GM19397 (cell line): ENCODE results near the gene TCTA.

Experiments
- ATAC-seq: cut with Tn5 transposase; IDR thresholded peaks from one replicate; pipeline ENCODE4 v1.9.1; 2021; ENCODE audit warnings: mild to moderate bottlenecking, moderate library complexity; ENCODE audit not compliant: unreplicated experiment

TCTA gene

GRCh38 chr3:49456466-49456865 is 44.2 kb downstream of the TCTA start:
- no peak for ATAC-seq

- ATAC-seq = no peak
Observed at GRCh38 chr3:49460188-49460890, 48.1 kb downstream of the TCTA start.

- ATAC-seq = no peak
Observed at GRCh38 chr3:49460956-49461355, 48.7 kb downstream of the TCTA start.

- ATAC-seq = no peak
Observed at GRCh38 chr3:49461443-49462171, 49.4 kb downstream of the TCTA start.

GRCh38 chr3:49462222-49462621 is 50.0 kb downstream of the TCTA start:
- ATAC-seq = no peak

GRCh38 chr3:49465270-49466034 is 53.2 kb downstream of the TCTA start:
- ATAC-seq = no peak
